ENCODE measurements around the gene VASP.

Gene VASP

GRCh38 chr19:45506989-45507871, at the start of gene VASP:
Gene VASP, plus strand, starts transcription at chr19:45507479. Its CDS starts 293 bp downstream, at chr19:45507772.
- peak; percentile 54 for DNase-seq

DNA sequence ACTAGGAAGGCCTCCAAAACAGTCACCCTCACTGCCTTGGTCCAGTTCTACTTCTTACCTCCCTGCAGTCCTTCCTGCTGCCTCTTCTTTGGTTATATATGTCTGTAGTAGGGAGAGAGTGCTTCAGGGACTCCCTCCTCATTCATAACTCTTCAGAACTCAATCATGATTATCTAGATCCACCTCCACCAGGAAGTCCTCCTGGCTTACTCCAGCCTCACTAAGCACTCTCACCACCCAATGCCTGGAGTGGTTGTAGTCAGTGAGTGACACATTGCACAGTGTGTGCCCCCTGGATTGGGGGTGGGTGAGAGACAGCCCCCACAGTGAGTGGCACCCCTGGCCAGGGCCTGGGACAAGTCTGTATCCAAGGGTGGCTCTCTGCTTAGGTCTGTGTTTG, 49.5 kb upstream of the VASP start:
- no peak for DNase-seq

- no peak for DNase-seq
Measured at GRCh38 chr19:45460807-45461347, 46.4 kb upstream of the VASP start.

DNA sequence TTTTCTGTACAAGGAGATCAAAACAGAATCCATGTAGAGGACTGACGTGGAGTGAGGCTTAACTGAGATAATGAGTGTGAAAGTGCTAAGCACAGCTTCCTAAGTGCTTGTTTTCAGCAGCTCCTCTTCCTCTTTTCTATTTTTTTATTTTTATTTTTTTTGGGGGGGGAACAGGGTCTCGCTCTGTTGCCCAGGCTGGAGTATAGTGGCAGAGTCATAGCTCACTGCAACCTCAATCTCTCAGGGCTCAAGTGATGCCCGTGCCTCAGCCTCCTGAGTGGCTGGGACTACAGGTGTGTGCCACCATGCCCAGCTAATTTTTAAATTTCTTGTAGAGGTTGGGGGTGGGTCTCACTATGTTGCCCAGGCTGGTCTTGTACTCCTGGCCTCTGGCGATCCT, 45.1 kb upstream of the VASP start:
- no peak for DNase-seq

DNA sequence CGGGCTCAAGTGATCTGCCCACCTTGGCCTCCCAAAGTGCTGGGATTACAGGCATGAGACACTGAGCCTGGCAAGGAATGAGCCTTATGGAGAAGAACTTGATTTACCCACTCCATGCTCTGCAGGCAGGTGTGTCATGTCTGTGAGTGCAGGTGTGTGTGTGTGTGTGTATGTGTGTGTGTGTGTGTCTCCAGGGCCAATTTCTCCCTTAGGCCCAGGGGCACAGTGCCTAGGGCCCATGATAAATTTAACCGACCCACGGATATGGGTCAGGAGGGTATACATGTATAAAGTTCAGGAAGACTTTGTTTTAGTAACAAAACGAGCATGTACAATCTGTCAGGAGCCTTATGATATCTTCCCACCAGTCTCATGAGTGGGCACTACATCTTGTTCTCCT, 44.0 kb upstream of the VASP start:
- DNase-seq: no peak

- DNase-seq: no peak
Measured at GRCh38 chr19:45464274-45464673, 43.0 kb upstream of the VASP start.

DNA sequence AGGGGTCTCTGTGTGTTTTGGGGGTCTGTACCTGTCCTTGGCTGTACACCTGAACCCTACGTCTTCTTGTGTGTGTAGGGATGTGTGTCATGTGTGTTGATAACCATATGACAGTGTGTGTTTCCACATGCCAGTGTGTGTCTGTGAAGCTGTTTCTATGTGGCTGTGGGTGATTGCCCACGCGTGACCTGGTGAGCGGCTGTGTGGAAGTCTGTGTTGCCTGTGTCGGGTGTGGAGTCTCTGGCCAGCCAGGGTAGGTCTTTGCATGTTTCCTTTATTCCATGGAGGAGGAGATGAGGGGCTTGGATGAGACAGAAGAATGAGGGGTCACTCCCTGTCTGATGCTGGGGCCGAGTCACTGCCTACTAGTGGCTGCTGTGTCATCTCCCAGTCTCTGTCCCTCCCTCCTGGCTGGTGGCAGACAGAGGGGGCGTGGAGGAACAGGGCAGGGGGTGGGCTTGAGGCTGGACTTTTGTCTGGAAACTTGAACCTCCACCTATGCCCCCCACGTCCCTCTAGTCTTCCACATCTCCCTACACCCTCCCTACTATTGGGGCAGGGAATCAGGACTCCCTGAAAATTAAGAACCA, 42.3 kb upstream of the VASP start:
- no peak for DNase-seq

DNA sequence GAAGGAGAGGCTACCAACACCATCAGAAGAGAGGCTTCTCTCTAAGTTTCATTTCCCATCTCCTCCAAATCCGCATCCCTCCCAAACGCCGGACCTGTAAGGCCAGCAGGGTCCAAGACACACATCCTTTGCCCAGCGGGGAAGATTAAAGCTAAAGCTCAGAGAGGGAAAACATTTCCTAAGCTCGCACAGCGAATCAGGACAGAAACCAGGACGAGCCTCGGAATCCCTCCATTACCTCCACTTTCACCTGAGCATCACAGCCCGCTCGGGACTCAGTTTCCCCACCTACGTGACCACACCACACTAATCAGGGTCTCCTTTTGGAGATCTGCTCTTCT, 40.2 kb upstream of the VASP start:
- DNase-seq: no peak

GRCh38 chr19:45467456-45468158, 39.7 kb upstream of the VASP start, which contains the start of gene FOSB:
Gene FOSB, plus strand, starts transcription at chr19:45467996. Its CDS starts 591 bp downstream, at chr19:45468587.
- peak; percentile 77 for DNase-seq

GRCh38 chr19:45468159-45468651, 39.1 kb upstream of the VASP start:
- no peak for DNase-seq

DNA sequence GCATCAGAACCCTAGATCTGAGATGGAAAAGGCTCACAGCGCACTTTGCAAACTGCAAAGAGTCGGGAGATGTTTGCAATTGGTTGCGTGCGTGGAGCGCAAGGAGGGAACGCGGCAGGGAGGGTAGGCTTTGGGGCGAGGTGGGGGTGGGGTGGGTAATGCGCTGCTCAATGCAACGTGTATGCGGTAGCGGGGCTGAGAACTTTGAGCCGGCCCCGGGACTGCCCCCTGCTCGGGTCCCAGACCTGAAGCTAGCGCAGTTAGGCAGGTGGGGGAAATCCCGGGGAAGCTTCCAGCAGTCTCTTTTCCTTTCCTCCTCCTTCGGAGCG, 38.5 kb upstream of the VASP start:
- DNase-seq: no peak

GRCh38 chr19:45469132-45469944, 37.9 kb upstream of the VASP start:
- peak; percentile 83 for DNase-seq

DNA sequence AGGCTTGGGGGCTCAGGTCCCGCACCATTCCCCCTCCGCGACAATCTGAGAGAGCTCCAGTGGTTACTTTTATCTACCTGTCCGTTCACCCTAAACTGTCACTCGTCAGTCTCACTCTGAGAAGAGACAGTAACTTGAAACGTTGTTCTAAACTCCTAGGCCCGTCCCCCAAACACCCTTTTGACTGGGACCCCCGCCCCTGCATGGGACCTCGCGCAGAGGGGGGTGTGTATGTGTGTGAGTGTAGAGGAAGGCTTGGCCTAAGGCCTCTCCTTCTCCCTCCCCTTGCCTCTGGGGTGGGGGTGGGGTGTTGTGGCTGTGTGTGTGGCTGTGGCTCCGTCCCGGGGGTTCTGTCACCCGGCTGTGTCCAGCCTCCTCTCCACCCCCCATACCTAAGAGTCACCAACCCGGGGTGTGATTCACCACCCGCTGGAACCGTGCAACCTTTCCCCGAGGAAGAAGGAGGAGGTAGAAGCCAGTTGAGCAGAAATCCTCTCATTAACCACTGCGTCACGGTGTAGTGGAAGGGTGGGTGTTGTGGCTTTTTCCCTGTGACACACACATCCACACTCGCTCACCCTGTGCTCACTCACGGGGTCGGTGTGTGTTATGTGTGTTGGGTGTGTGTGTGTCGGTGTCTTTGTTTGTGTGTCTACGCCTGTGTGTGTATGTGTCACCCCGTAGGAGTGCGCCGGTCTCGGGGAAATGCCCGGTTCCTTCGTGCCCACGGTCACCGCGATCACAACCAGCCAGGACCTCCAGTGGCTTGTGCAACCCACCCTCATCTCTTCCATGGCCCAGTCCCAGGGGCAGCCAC, 37.1 kb upstream of the VASP start:
- no peak for DNase-seq

DNA sequence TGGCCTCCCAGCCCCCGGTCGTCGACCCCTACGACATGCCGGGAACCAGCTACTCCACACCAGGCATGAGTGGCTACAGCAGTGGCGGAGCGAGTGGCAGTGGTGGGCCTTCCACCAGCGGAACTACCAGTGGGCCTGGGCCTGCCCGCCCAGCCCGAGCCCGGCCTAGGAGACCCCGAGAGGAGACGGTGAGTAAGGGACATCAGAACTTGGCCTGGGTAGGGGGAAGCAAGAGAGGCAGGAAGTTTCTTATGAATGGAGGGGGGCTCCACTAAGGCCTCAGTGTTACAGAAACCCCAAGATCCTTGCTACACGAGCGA, 36.6 kb upstream of the VASP start:
- no peak for DNase-seq

DNA sequence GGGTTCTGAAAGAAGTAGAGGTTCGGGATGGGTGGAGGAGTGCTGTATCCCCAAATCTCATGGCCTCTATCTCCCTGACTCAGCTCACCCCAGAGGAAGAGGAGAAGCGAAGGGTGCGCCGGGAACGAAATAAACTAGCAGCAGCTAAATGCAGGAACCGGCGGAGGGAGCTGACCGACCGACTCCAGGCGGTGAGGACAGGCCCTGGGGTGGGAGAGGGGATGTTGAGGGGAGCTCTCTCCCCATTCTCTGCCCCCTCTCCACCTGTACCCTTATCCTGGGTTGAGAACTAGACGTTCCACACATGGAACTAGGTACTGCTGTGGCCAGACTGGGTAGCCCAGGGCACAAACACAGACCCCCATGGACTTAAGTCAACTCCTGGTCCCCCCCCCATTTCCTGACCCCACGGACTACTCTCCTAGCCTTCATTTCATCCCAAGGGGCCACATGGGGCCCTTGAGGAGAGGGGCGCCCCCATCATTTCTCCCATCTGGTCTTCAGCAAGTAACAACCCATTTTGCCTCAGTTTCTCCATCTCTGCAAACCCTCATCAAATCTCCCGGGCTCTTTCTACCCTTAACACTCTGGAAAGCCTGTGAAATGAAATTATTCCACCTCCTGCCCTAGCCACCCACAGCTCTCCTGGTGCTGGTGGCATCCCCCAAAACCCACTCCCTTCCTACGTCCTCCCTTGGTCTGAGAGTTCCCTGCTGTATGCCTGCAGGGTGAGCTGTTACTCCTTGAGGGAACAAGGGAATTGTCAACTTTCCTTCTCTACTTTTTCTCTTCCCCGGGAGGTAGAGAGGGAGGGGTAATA, 36.0 kb upstream of the VASP start:
- no peak for DNase-seq

GRCh38 chr19:45471931-45472562, 35.2 kb upstream of the VASP start:
- DNase-seq: no peak

- DNase-seq: no peak
Measured at GRCh38 chr19:45472563-45473366, 34.5 kb upstream of the VASP start.

GRCh38 chr19:45473367-45473681, 34.0 kb upstream of the VASP start:
- no peak for DNase-seq

DNA sequence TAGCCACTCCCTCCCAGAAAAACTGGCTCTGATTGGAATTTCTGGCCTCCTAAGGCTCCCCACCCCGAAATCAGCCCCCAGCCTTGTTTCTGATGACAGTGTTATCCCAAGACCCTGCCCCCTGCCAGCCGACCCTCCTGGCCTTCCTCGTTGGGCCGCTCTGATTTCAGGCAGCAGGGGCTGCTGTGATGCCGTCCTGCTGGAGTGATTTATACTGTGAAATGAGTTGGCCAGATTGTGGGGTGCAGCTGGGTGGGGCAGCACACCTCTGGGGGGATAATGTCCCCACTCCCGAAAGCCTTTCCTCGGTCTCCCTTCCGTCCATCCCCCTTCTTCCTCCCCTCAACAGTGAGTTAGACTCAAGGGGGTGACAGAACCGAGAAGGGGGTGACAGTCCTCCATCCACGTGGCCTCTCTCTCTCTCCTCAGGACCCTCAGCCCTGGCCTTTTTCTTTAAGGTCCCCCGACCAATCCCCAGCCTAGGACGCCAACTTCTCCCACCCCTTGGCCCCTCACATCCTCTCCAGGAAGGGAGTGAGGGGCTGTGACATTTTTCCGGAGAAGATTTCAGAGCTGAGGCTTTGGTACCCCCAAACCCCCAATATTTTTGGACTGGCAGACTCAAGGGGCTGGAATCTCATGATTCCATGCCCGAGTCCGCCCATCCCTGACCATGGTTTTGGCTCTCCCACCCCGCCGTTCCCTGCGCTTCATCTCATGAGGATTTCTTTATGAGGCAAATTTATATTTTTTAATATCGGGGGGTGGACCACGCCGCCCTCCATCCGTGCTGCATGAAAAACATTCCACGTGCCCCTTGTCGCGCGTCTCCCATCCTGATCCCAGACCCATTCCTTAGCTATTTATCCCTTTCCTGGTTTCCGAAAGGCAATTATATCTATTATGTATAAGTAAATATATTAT, 33.3 kb upstream of the VASP start:
- DNase-seq: no peak
